SK-N-SH (cell line): ENCODE measurements around the gene NUAK2. TPM values are rescaled to one million over a fixed set of nuclear protein-coding genes. Genes with fewer than 3 reads are reported as not detected.

Experiments
- CTCF ChIA-PET: fragments of 300-600, 350-600 bp; formaldehyde crosslinking; extraction: SDS; loops from one replicate; lab custom pipeline; 2021; lab: Yijun Ruan, JAX
- POLR2A ChIA-PET: fragments of 350-600 bp; sonication (Branson Sonifier 250); formaldehyde crosslinking; extraction: SDS; loops from one replicate; lab custom pipeline; 2020; ENCODE audit warnings: antibody characterized with exemption, inconsistent platforms; lab: Yijun Ruan, JAX
- DNase-seq: peaks from one replicate; pipeline ENCODE4 v3.0.0; 2012
- H2AFZ ChIP-seq: fragments of 200-600 bp; sonication (generic); 2 replicates; pipeline ENCODE4 v1.8.1; 2016; ENCODE audit warnings: antibody characterized with exemption, mild to moderate bottlenecking, low read depth
- H3F3A ChIP-seq: fragments of 200-600 bp; sonication (generic); replicated peaks from 2 replicates; pipeline ENCODE3; 2016; ENCODE audit warnings: antibody characterized with exemption, mild to moderate bottlenecking; ENCODE audit not compliant: insufficient read depth
- H3K27ac ChIP-seq, 2 experiments: fragments of 200-500 bp in 1 of 2; fragments of 200-600 bp in 1 of 2; sonication (Bioruptor generic) in 1 of 2; sonication (generic), shearing (Covaris generic) in 1 of 2; 2 replicates each; pipeline versions ENCODE4 v1.5.1 to v1.6.1; 2014 to 2016; ENCODE audit warnings: low read depth in 2 of 2, inconsistent platforms in 1 of 2, low read length in 1 of 2, mild to moderate bottlenecking in 1 of 2, mixed read lengths in 1 of 2
- H3K27me3 ChIP-seq: fragments of 200-600 bp; sonication (generic), shearing (Covaris generic); 2 replicates; pipeline ENCODE4 v1.6.1; 2016; ENCODE audit warnings: mixed run types; ENCODE audit not compliant: insufficient read depth
- H3K36me3 ChIP-seq, 2 experiments: fragments of 200-500 bp in 1 of 2; fragments of 200-600 bp in 1 of 2; sonication (Bioruptor generic) in 1 of 2; sonication (generic) in 1 of 2; replicated peaks in 1 of 2; 2 replicates each; pipeline versions ENCODE3 to v1.5.1; 2014 to 2016; ENCODE audit warnings: low read length in 1 of 2, mild to moderate bottlenecking in 1 of 2; ENCODE audit not compliant: insufficient read depth in 2 of 2, control insufficient read depth in 1 of 2
- H3K4me1 ChIP-seq, 2 experiments: fragments of 200-500 bp in 1 of 2; fragments of 200-600 bp in 1 of 2; sonication (Bioruptor generic) in 1 of 2; sonication (generic), shearing (Covaris generic) in 1 of 2; 2 replicates each; pipeline versions ENCODE4 v1.5.1 to v1.6.1; 2014 to 2016; ENCODE audit warnings: low read depth in 1 of 2, low read length in 1 of 2, mixed run types in 1 of 2; ENCODE audit not compliant: insufficient read depth in 2 of 2, control insufficient read depth in 1 of 2
- H3K4me2 ChIP-seq: fragments of 200-600 bp; sonication (generic), shearing (Covaris generic); 2 replicates; pipeline ENCODE4 v1.6.1; 2017; ENCODE audit warnings: mixed run types
- H3K4me3 ChIP-seq, 2 experiments: fragments of 200-500 bp in 1 of 2; fragments of 200-600 bp in 1 of 2; sonication (Bioruptor generic) in 1 of 2; sonication (generic), shearing (Covaris generic) in 1 of 2; 2 replicates each; pipeline versions ENCODE4 v1.5.1 to v1.8.1; 2014 to 2016; ENCODE audit warnings: low read depth in 2 of 2, inconsistent platforms in 1 of 2, low read length in 1 of 2, mild to moderate bottlenecking in 1 of 2, mixed read lengths in 1 of 2, moderate library complexity in 1 of 2
- H3K79me2 ChIP-seq: fragments of 200-600 bp; sonication (generic); 2 replicates; pipeline ENCODE4 v1.8.1; 2017; ENCODE audit warnings: mild to moderate bottlenecking; ENCODE audit not compliant: insufficient read depth
- H3K9ac ChIP-seq: fragments of 200-600 bp; sonication (generic); 2 replicates; pipeline ENCODE4 v1.6.1; 2017; ENCODE audit warnings: mixed run types
- H3K9me2 ChIP-seq: fragments of 200-600 bp; sonication (generic); 2 replicates; pipeline ENCODE4 v1.6.1; 2017; ENCODE audit warnings: mixed run types
- H3K9me3 ChIP-seq: fragments of 200-600 bp; sonication (generic); 2 replicates; pipeline ENCODE4 v1.6.1; 2017; ENCODE audit warnings: mixed run types, mild to moderate bottlenecking, moderate library complexity
- H4K20me1 ChIP-seq: fragments of 200-600 bp; sonication (generic); 2 replicates; pipeline ENCODE4 v1.6.1; 2017; ENCODE audit warnings: mild to moderate bottlenecking, mixed run types; ENCODE audit not compliant: insufficient read depth
- EZH2phosphoT487 ChIP-seq: fragments of 200-600 bp; sonication (generic); IDR thresholded peaks from 2 replicates; pipeline ENCODE4 v1.6.1; 2017; ENCODE audit warnings: low read depth, mixed run types, mild to moderate bottlenecking, antibody characterized with exemption, moderate library complexity, borderline replicate concordance
- FOXM1 ChIP-seq: IDR thresholded peaks from 2 replicates; pipeline ENCODE4 v1.4.0; 2012; ENCODE audit warnings: low read depth, mild to moderate bottlenecking
- GATA2 ChIP-seq: sonication (generic); formaldehyde crosslinking; IDR thresholded peaks from 2 replicates; pipeline ENCODE4 v1.5.0; 2020; ENCODE audit warnings: mild to moderate bottlenecking, missing genetic modification reagents
- JUND ChIP-seq: IDR thresholded peaks from 2 replicates; pipeline ENCODE4 v1.4.0; 2012
- MXI1 ChIP-seq: IDR thresholded peaks from 2 replicates; pipeline ENCODE4 v1.6.1; 2012; ENCODE audit warnings: mild to moderate bottlenecking, low read depth, low read length, improper control_type of control experiment
- POLR2AphosphoS5 ChIP-seq: IDR thresholded peaks from 2 replicates; pipeline ENCODE4 v1.6.1; 2012; ENCODE audit warnings: low read depth, low read length
- RXRA ChIP-seq: IDR thresholded peaks from 2 replicates; pipeline ENCODE4 v1.4.0; 2012; ENCODE audit warnings: low read depth, mild to moderate bottlenecking, borderline replicate concordance
- TAF1 ChIP-seq: IDR thresholded peaks from 2 replicates; pipeline ENCODE4 v1.6.1; 2012; ENCODE audit warnings: low read depth, mild to moderate bottlenecking, low read length, moderate library complexity, borderline replicate concordance
- TCF12 ChIP-seq: IDR thresholded peaks from 2 replicates; pipeline ENCODE4 v1.4.0; 2012
- TEAD4 ChIP-seq: IDR thresholded peaks from 2 replicates; pipeline ENCODE4 v1.4.0; 2012; ENCODE audit warnings: mild to moderate bottlenecking, borderline replicate concordance; ENCODE audit not compliant: insufficient read depth
- WGBS: methylation state at CpG from one replicate; pipeline ENCODE4 v1.1.6; 2017; ENCODE audit warnings: low lambda C conversion rate; 5-methylcytosine and 5-hydroxymethylcytosine counted together
- polyA plus RNA-seq, 3 experiments: library from polyadenylated mRNA; depleted of rRNA; stranded (reverse); fragments of >200 nt; gene quantifications; 2 replicates each; pipeline ENCODE4 v1.2.3, GENCODE V29; 2012
- TF ChIP-seq, protein P1 (sequence below): IDR thresholded peaks from 2 replicates; pipeline ENCODE4 v1.6.1; 2012; ENCODE audit warnings: mild to moderate bottlenecking, low read depth, low read length, moderate library complexity
- TF ChIP-seq, protein P2 (sequence below): IDR thresholded peaks from 2 replicates; pipeline ENCODE4; 2012
- TF ChIP-seq, protein P3 (sequence below): fragments of 150-350 bp; IDR thresholded peaks from 2 replicates; pipeline ENCODE4 v1.6.1; 2017; ENCODE audit warnings: antibody characterized with exemption, low read length, low read depth, borderline replicate concordance
- TF ChIP-seq, protein P4 (sequence below): fragments of 200-600 bp; sonication (generic); IDR thresholded peaks from 2 replicates; pipeline ENCODE4 v1.6.1; 2017; ENCODE audit warnings: antibody characterized with exemption, mild to moderate bottlenecking, moderate library complexity

Gene NUAK2
- polyA plus RNA-seq, 1 of the 3 experiments (the other 2 are of a cell fraction), result 11.1 TPM

DNA sequence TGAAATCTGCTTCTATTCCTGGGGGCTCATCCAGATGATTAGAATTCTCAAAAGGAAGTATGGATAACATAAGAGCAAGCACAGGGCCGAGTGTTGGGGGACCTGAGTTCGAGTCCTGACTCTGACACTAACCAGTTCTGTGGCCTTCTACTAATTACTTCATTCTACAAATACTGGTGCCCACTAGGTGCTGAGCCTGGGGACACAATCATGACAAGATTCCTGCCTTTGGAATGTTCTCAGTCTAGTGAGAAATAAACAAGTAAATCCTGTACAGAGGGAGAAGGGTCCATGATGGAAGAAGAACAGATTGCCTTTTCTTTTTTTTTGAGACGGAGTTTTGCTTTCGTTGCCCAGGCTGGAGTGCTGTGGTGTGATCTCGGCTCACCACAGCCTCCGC lies 2.2 kb upstream of the NUAK2 start (continued):
- TF ChIP-seq TAF1, result no peak

DNA sequence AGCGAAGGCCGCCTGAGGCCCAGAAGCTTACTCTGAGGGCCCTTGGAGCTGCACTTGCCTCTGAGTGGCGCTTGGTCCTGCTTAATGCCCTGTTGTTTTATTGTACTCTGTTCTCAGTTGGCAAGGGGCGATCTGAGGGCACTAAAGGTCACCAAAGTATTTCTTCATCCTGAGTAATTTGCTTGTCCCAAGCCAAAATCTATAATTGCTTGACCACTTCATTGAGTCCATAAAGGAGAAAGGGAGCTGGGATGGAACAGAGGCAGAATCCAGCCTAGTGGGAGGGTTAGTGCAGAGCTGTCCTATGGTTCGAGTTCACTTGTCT lies 376 bp upstream of the NUAK2 start:
- WGBS, result 93% methylated on average over 3 of the region's 5 CpGs
- H3K27ac ChIP-seq, result no peak overlapping the region
- DNase-seq, result no peak
- CTCF ChIA-PET, result interaction anchor here (0.6 to 46.8 kb wide), 11 partner anchors 10 to 163 kb away, joined by 3 to 1368 read pairs (median 4); no protein-coding TSS in a partner anchor
- peak overlapping the region; percentile 84 for H3K4me2 ChIP-seq
- H3K9me3 ChIP-seq, result no peaks in the 10 kb centered on the region
- POLR2A ChIA-PET, result no interaction called here
- peaks cover 22% of the 10 kb centered on the region for H4K20me1 ChIP-seq
- peaks cover 46% of the 10 kb centered on the region for H3K79me2 ChIP-seq
- H3K4me1 ChIP-seq, result peaks cover 17 to 29% of the 10 kb centered on the region in 2 experiments
- no peak for TF ChIP-seq RXRA
- TF ChIP-seq POLR2AphosphoS5, result no peak
- TF ChIP-seq TCF12, result no peak
- no peak for TF ChIP-seq FOXM1
- no peak for TF ChIP-seq MXI1
- TF ChIP-seq, protein P1, sequence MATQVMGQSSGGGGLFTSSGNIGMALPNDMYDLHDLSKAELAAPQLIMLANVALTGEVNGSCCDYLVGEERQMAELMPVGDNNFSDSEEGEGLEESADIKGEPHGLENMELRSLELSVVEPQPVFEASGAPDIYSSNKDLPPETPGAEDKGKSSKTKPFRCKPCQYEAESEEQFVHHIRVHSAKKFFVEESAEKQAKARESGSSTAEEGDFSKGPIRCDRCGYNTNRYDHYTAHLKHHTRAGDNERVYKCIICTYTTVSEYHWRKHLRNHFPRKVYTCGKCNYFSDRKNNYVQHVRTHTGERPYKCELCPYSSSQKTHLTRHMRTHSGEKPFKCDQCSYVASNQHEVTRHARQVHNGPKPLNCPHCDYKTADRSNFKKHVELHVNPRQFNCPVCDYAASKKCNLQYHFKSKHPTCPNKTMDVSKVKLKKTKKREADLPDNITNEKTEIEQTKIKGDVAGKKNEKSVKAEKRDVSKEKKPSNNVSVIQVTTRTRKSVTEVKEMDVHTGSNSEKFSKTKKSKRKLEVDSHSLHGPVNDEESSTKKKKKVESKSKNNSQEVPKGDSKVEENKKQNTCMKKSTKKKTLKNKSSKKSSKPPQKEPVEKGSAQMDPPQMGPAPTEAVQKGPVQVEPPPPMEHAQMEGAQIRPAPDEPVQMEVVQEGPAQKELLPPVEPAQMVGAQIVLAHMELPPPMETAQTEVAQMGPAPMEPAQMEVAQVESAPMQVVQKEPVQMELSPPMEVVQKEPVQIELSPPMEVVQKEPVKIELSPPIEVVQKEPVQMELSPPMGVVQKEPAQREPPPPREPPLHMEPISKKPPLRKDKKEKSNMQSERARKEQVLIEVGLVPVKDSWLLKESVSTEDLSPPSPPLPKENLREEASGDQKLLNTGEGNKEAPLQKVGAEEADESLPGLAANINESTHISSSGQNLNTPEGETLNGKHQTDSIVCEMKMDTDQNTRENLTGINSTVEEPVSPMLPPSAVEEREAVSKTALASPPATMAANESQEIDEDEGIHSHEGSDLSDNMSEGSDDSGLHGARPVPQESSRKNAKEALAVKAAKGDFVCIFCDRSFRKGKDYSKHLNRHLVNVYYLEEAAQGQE, result no peak
- TF ChIP-seq, protein P2, sequence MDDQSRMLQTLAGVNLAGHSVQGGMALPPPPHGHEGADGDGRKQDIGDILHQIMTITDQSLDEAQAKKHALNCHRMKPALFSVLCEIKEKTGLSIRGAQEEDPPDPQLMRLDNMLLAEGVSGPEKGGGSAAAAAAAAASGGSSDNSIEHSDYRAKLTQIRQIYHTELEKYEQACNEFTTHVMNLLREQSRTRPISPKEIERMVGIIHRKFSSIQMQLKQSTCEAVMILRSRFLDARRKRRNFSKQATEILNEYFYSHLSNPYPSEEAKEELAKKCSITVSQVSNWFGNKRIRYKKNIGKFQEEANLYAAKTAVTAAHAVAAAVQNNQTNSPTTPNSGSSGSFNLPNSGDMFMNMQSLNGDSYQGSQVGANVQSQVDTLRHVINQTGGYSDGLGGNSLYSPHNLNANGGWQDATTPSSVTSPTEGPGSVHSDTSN, result no peak
- no peak for TF ChIP-seq EZH2phosphoT487
- TF ChIP-seq, protein P3, sequence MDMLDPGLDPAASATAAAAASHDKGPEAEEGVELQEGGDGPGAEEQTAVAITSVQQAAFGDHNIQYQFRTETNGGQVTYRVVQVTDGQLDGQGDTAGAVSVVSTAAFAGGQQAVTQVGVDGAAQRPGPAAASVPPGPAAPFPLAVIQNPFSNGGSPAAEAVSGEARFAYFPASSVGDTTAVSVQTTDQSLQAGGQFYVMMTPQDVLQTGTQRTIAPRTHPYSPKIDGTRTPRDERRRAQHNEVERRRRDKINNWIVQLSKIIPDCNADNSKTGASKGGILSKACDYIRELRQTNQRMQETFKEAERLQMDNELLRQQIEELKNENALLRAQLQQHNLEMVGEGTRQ, result no peak
- TF ChIP-seq JUND, result no peak
- no peak for TF ChIP-seq GATA2 (CRISPR knock-in tag)
- no peak for TF ChIP-seq TEAD4
- TF ChIP-seq, protein P4, sequence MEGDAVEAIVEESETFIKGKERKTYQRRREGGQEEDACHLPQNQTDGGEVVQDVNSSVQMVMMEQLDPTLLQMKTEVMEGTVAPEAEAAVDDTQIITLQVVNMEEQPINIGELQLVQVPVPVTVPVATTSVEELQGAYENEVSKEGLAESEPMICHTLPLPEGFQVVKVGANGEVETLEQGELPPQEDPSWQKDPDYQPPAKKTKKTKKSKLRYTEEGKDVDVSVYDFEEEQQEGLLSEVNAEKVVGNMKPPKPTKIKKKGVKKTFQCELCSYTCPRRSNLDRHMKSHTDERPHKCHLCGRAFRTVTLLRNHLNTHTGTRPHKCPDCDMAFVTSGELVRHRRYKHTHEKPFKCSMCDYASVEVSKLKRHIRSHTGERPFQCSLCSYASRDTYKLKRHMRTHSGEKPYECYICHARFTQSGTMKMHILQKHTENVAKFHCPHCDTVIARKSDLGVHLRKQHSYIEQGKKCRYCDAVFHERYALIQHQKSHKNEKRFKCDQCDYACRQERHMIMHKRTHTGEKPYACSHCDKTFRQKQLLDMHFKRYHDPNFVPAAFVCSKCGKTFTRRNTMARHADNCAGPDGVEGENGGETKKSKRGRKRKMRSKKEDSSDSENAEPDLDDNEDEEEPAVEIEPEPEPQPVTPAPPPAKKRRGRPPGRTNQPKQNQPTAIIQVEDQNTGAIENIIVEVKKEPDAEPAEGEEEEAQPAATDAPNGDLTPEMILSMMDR, result no peak
- TF ChIP-seq, all 33 proteins: peak for 0
- no peaks in the 10 kb centered on the region for H3F3A ChIP-seq
- no peak overlapping the region for H3K9ac ChIP-seq
- 0 out of 2 replicates have a peak overlapping the region, but pooled peaks have one; percentile 7 for H2AFZ ChIP-seq
- H3K36me3 ChIP-seq, result no peaks in the 10 kb centered on the region
- no peaks in the 10 kb centered on the region for H3K9me2 ChIP-seq
- H3K4me3 ChIP-seq, result peak overlapping the region in 1 of 2 experiments; percentile 78; a peak in 2 of 4 replicates
- no peaks in the 10 kb centered on the region for H3K27me3 ChIP-seq
